ENCODE measurements around the gene HOXB2.

HOXB2 gene

GRCh38 chr17:48565022-48565554 lies 20.2 kb upstream of the HOXB2 start:
- DNase-seq = no peak

GRCh38 chr17:48564188-48565021 lies 19.5 kb upstream of the HOXB2 start:
- DNase-seq = no peak

GRCh38 chr17:48563867-48564187 lies 18.9 kb upstream of the HOXB2 start:
- no peak for DNase-seq

DNA sequence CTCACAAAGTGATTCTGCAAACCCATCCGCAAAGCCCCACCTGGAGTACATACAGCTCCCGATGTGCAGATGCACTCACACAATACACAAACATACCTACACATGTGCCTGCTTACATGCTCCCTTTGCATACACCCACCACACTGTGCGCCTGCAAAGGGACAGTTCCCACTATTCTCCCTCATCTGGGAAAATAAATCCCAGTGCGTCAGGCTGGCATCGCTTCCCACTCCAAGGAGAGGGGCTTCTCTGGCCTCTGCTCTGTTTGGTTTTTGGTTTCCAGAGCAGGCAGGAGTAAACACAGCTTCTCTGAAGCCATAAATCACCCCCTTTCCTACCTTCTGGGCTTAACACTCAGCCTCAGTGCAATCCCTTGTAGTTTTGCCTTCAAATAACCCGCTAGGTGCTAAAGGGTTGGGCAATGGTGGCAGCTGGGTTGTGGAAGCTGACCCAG lies 18.5 kb upstream of the HOXB2 start:
- DNase-seq = no peak

GRCh38 chr17:48562934-48563333 lies 18.0 kb upstream of the HOXB2 start:
- DNase-seq = no peak

DNA sequence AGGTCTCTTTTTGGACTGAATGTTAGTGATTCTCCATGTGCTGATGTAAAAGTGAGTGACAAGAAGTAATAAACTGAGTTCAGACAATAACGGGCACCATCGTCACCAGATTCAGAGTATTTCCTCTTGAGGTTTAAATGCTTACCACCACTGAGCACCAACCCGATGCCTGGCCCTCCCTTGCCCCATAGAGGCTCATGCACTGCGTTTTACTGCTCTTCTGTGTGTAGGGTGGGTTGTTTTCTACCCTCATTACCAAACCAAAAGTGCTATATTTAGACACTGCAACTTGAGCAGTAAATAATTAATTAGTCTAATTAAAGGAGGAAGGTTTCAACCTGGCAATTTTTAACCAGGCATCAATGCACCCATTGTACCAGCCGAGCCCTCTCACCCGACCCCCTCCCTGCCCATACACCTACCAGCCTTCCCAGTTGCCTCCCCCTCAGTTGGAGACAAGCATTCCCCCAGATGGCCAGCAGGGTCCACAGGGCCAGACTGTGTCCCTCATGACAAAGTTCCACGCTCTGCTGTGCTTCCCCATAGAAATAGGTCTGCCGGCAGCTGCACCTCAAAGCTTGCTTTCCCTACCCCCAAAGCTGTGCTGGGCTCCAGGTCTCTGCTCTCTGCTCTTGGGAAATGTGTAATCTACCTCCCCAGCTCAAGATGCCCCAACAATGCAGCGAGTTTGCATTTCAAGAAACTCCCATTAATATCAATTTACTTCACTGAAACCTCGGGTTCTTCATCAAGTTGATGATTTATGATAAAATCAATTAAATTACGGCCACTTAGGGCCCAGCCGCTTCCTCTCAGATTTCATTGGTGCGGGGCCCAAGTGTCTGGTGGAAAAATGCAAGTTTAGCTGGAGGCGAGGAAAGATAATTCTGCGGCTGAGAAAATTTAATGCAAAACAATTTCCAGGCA lies 17.2 kb upstream of the HOXB2 start:
- no peak for DNase-seq

DNA sequence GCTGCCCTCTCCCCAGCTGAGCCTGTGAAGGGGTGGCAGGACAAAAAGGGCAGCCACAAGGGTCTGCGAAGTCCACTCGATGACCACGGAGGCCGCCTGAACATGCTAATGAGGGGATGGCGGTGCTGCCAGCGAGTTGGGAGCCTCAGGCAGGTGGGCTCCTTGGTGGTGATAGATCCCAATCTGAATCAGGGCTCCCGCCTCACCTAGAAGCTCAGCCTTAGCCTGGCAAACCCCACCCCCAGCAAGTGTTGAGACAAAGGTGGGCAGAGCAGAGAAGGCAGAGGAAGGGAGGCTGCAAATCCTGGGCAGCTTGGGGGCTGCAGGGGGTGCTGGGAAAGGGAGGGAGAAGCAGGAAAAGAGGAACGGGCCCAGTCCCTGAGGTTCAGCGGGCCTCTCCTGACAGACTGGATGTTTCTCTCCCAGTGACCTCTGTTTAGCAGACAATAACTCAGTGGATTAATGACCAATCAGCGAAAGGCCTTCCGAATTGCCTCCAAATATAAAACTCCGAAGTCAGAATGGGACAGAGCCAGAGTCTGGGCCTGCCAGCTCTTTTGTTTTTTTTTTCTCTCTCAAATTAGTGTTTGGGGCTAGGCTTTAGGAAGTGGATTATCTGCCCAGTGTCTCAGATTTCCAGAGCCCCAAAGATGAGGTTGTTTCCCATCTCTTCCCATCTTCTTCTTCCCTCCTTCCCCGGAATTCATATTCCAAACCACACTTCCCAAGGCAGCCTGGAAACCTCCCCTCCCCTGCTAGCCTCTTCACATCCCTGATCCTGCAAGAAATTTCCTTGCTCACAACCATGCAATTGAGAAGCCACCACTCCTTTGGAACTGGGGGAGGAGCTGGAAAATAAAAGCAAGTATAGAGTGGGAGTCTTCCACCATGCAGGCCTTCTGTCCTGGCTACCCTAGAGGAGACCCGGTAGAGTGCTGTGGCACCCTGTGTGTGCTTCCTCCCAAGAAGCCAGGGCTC lies 15.2 kb upstream of the HOXB2 start:
- no peak for DNase-seq

DNA sequence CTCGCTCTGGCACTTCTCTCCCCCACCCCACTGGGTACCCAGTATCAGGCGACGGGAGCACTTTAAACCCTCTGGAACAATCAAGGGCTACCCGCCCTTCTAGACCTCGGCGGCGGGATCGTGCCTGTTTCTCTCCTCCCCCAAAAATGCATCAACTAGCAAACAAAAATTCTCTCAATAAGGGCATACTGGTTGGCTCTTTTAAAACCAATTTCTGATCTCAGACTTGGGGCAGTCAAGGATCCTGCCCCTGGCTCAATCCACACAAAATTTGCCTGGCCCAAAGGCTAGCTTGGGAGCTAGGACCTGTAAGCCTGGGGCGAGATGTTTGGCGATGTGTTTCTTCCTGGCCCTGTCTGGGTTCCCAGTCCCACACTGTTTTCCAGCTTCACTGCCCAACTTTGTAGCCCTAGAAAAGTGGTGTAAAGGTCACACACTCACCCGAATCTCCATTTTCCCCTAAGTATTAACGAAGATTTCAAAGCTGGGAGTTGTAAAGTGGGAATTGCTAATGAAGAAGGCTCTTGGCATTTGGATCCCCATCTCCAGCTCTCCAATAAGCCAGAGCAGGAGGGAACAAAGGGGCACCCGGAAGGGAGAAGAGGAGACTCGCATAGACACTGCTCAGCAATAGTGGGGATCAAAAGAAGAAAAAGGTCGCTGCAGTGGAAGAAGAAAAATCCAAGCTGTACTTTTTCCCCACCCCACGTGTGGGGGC lies 14.4 kb upstream of the HOXB2 start:
- no peak for DNase-seq

DNA sequence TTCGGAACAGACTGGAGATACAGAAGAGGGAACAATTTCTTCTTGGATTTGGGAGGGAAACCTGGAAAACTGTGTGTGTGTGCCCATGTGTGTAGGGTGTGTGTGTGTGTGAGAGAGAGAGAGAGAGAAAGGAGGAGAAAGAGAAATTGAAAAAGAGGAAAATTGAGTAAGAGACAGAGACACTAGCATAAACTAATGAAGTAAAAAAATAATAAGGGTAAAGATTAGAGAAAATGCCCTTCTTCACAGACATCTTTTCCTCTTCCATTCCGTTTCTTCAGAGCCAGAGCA lies 13.9 kb upstream of the HOXB2 start:
- no peak for DNase-seq

GRCh38 chr17:48558057-48558830 lies 13.3 kb upstream of the HOXB2 start:
- no peak for DNase-seq

DNA sequence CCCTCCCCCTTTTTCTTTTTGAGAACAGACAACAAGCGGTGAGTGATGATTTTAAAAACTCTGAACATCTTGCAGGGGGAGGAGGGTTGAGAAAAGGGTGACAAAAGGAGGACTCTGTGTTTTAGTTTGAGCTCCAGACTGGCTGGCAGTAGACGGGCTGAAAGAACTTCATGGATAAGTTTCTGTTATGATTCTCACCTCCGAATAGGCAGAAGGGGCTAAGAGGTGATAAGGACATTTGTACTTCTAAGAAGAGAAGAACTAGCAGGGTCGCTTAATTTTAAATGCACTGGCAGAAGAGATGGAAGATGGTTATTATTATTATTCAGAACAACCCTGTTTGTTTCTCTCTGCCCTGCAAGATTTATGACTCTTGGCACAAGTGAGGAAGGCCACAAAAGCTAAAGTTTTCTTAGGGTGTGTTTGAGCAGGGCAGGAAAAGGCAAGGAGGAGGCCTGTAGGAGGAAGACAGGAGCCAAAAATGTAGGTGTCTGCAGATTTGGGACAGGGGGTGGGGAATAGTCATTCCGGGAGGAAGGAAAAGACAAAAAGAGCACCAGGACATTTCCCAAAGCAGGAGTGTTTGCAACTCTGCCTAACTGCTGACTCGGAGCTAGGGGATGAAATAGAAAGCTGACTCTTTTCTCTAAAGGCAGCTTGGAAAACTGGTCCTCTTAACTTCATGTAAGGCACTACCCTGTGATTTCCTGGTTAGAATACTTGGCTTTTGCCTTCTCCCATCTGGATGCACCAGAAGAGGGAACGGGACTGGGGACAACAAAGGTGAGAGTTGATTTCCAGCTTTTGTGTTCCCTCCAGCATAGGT lies 11.9 kb upstream of the HOXB2 start:
- no peak for DNase-seq

GRCh38 chr17:48556229-48556575 lies 11.3 kb upstream of the HOXB2 start:
- no peak for DNase-seq

GRCh38 chr17:48555258-48556228 lies 10.6 kb upstream of the HOXB2 start:
- peak; percentile 46 for DNase-seq

DNA sequence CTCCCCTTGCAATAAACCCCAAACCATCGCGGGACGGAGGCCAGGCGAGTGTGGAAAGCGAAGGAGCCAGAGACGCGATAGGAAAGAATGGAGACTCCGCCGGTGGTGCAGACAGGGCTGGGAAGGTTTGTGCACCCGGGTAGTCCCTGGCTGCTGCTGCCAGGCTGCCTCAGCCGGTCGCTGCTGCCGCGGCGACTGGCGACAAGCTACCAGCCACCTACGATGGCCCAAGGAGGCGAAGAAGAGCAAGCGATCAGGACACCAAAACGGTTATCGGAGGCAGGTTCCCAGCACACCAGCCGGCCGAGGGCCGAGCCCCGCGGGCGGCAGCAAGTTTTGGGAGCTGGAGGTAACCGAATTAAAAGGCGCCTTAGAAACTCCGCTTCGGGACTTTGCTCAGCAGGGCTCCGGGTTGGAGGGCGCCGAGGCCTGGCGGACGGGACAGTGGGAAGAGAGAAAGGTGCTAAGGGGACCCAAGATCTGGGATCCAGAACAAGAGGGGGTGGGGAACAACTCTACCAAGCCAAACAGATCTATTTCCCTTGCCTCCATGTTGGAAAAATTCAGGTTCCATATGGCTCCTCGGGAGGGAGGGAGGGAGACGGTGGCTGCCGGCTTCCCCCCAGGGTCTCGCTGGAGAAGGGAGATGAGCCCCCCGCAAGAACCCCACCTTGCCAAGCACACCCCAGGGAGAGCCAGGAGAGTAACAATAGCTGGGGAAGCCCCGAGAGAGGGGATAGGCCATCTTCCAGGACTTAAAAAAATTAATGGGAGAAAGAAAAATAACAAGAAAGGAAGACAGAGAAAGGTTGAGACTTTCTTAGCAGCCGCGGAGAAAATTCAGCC lies 9.7 kb upstream of the HOXB2 start:
- DNase-seq = no peak

DNA sequence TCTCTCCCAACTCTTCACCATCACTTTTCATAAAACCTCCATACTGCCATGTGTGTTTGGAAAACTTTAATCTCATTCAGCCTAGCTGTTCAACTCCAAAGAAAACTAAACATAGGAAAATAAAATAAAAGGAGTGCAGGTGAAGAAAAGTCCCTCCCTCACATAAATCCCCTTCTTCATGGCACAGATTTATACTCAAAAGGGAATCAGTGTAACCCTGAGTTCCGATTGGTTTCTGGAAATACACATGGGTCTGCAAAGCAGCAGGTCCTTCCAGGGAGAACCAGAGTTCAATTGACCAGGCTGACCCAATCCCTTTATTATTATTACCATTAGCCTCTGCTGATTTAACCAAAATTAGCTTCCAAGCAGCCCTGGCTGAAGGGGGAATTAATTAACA lies 8.9 kb upstream of the HOXB2 start:
- DNase-seq = no peak

GRCh38 chr17:48553190-48553547 lies 8.3 kb upstream of the HOXB2 start:
- no peak for DNase-seq

- DNase-seq = no peak
These were observed 7.7 kb upstream of the HOXB2 start for GRCh38 chr17:48552466-48553189.

All from EL (cell line).